ENCODE data around the gene RANGAP1.

Gene RANGAP1

DNA sequence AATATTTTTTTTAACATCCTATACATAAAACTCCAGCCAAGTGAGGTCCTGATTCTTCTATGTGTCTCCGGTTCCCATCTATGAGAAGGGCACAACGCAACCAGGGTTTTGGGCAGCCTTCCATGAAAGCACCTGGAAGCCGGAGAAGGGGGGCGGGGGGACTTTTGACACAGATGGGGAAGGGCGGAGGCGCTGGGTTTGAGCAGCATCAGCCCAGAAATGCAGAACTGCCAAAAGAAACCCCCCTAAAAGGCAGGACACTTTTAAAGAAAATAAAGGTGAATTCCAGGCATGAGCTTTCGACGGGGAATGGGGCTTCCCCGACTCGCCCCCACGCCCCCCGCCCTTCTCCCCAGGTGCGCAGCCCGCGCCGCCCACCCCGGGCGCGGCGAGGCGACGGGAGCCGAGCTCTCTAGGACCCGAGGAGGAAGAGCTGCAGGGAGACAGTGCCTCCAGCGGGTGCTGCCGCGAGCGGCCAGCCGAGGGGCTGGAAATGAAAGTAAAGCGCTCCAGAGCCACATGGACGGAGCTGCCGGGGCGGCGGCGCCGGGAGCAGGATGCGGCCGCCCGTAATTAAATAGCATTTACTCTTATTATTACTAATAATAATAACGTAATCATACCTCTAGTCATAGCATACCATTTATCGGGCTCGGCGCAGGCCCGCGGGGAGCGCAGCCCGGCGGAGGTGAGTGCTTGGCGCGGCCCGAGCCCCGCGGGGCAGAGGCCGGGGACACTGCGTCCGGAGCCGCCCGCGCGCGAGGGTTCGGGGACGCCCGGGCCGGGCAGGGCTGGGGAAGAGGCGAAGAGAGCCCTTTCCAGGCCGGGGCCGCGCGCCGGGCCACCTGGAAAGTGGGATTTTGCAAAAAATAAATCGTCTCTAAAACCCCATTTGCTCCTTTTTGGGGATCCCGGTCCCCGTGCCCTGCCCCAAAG lies 15.4 kb upstream of the RANGAP1 start, which contains the start of gene ZC3H7B:
TSS of gene ZC3H7B (plus strand) at position 441 of the 936 bp plus-strand sequence. CDS start 19,136 bp downstream, outside the sequence.
- under 1% methylated on average over 54 of the region's 74 CpGs for WGBS
- peak within 1 kb of the TSS; percentile 92 to 97 for H3K18ac ChIP-seq (ENCODE audit: low read depth in 1 of 2, low read length in 2 of 2)
- peak within 1 kb of the TSS; percentile 96 for H3K9ac ChIP-seq (ENCODE audit: low read length)
- H2AFZ ChIP-seq (ENCODE audit: low read depth, low read length) = no peak within 1 kb of the TSS
- peak within 1 kb of the TSS; percentile 3 for H2AK5ac ChIP-seq (ENCODE audit: low read length, severe bottlenecking)
- H2BK5ac ChIP-seq (ENCODE audit: low read depth, low read length, poor library complexity, severe bottlenecking) = peak within 1 kb of the TSS; percentile 48
- H3K4ac ChIP-seq (ENCODE audit: low read depth in 1 of 2, low read length in 2 of 2) = peak within 1 kb of the TSS; percentile 81 to 96
- H2BK120ac ChIP-seq (ENCODE audit: low read depth, low read length) = peak within 1 kb of the TSS; percentile 86
- peak; percentile 88 for DNase-seq
- H2BK15ac ChIP-seq (ENCODE audit: low read depth, poor library complexity, severe bottlenecking) = peak within 1 kb of the TSS; percentile 95
- H3K14ac ChIP-seq (ENCODE audit: low read length in 2 of 2) = peak within 1 kb of the TSS; percentile 57 to 89
- H3K79me1 ChIP-seq (replicated peaks; ENCODE audit: low read length, poor library complexity, severe bottlenecking) = peaks cover 6% of the 10 kb centered on the region
- peak within 1 kb of the TSS; percentile 76 for H3K27ac ChIP-seq (ENCODE audit: low read length, poor library complexity, severe bottlenecking)
- H3K27me3 ChIP-seq (ENCODE audit: control insufficient read depth in 1 of 2, insufficient read depth in 1 of 2, low read length in 2 of 2) = no peaks in the 10 kb centered on the region
- H3K23ac ChIP-seq (ENCODE audit: low read length in 2 of 2) = peak within 1 kb of the TSS in 1 of 2 experiments; percentile 79
- H3K9me3 ChIP-seq (ENCODE audit: control insufficient read depth, low read length) = no peaks in the 10 kb centered on the region
- H3K36me3 ChIP-seq (ENCODE audit: control insufficient read depth in 1 of 2, insufficient read depth in 2 of 2, low read depth in 1 of 2, low read length in 2 of 2) = peaks cover 0 to 4% of the 10 kb centered on the region in 2 experiments
- H4K91ac ChIP-seq (ENCODE audit: low read length) = peak within 1 kb of the TSS; percentile 83
- H4K8ac ChIP-seq (ENCODE audit: low read length) = peak within 1 kb of the TSS; percentile 77
- peak within 1 kb of the TSS in 1 of 2 experiments; percentile 23 for H2BK12ac ChIP-seq (ENCODE audit: low read length in 2 of 2)
- H3K4me2 ChIP-seq (ENCODE audit: low read length, poor library complexity, severe bottlenecking) = peak within 1 kb of the TSS; percentile 95
- peaks cover 17% of the 10 kb centered on the region for H3K4me1 ChIP-seq (ENCODE audit: control insufficient read depth, insufficient read depth, low read depth, low read length)
- peak within 1 kb of the TSS; percentile 84 to 88 for H3K4me3 ChIP-seq (ENCODE audit: insufficient read depth in 1 of 2, low read depth in 1 of 2, low read length in 2 of 2)

- Histone ChIP-seq H3K9ac (ENCODE audit: low read length) (peak overlapping the region; percentile 96), H2BK120ac (ENCODE audit: low read depth, low read length) (no peak overlapping the region), H3K4me3 (ENCODE audit: insufficient read depth in 1 of 2, low read depth in 1 of 2, low read length in 2 of 2) (peak overlapping the region in 1 of 2 experiments; percentile 84), H2AFZ (ENCODE audit: low read depth, low read length) (no peak overlapping the region), H2BK5ac (ENCODE audit: low read depth, low read length, poor library complexity, severe bottlenecking) (no peak overlapping the region), H2BK15ac (ENCODE audit: low read depth, poor library complexity, severe bottlenecking) (no peak overlapping the region), H3K4me2 (ENCODE audit: low read length, poor library complexity, severe bottlenecking) (peak overlapping the region; percentile 95), H4K8ac (ENCODE audit: low read length) (no peak overlapping the region), H3K27ac (ENCODE audit: low read length, poor library complexity, severe bottlenecking) (no peak overlapping the region), H3K23ac (ENCODE audit: low read length in 2 of 2) (no peak overlapping the region), H2AK5ac (ENCODE audit: low read length, severe bottlenecking) (peak overlapping the region; percentile 3), H3K4ac (ENCODE audit: low read depth in 1 of 2, low read length in 2 of 2) (no peak overlapping the region), H3K79me1 (replicated peaks; ENCODE audit: low read length, poor library complexity, severe bottlenecking) (peaks cover 6% of the 10 kb centered on the region), H3K14ac (ENCODE audit: low read length in 2 of 2) (no peak overlapping the region), H2BK12ac (ENCODE audit: low read length in 2 of 2) (no peak overlapping the region), H3K18ac (ENCODE audit: low read depth in 1 of 2, low read length in 2 of 2) (no peak overlapping the region), H4K91ac (ENCODE audit: low read length) (no peak overlapping the region), H3K4me1 (ENCODE audit: control insufficient read depth, insufficient read depth, low read depth, low read length) (peaks cover 13% of the 10 kb centered on the region), H3K9me3 (ENCODE audit: control insufficient read depth, low read length) (no peaks in the 10 kb centered on the region), H3K36me3 (ENCODE audit: control insufficient read depth in 1 of 2, insufficient read depth in 2 of 2, low read depth in 1 of 2, low read length in 2 of 2) (peaks cover 0 to 4% of the 10 kb centered on the region in 2 experiments), H3K27me3 (ENCODE audit: control insufficient read depth in 1 of 2, insufficient read depth in 1 of 2, low read length in 2 of 2) (no peaks in the 10 kb centered on the region)
- no peak for DNase-seq
- WGBS = 78% methylated on average over 7 of the region's 7 CpGs
Measured at GRCh38 chr22:41300661-41301060, 14.7 kb upstream of the RANGAP1 start.

DNA sequence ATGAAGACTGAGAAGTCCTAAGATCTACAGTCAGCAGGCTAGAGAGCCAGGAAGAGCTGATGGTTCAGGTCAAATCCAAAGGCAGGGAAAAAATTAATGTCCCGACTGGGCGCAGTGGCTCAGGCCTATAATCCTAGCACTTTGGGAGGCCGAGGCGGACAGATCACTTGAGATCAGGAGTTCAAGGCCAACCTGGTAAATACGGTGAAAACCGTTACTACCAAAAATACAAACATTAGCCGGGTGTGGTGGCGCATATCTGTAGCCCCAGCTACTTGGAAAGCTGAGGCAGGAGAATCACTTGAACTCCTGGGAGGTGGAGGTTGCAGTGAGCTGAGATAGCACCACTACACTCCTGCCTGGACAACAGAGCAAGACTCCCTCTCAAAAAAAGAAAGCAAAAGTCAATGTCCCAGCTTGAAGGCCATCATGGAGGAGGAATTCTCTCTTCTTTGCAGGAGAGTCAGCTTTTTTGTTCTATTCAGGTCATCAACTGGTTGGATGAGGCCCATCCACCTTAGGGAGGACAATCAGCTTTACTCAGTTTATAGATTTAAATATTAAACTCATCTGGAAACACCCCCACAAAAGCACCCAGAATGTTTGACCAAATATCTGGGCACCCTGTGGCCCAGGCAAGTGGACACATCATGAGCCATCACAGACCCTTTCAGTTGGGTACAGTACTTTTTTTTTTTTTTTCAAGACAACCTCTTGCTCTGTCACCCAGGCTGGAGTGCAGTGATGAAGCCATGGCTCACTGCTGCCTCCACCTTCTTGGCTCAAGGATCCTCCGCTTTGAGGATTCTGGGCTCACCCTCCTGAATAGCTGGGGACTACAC lies 11.1 kb upstream of the RANGAP1 start:
- no peaks in the 10 kb centered on the region for H3K9me3 ChIP-seq (ENCODE audit: control insufficient read depth, low read length)
- H2AFZ ChIP-seq (ENCODE audit: low read depth, low read length) = no peak overlapping the region
- peaks cover 6% of the 10 kb centered on the region for H3K79me1 ChIP-seq (replicated peaks; ENCODE audit: low read length, poor library complexity, severe bottlenecking)
- H2BK5ac ChIP-seq (ENCODE audit: low read depth, low read length, poor library complexity, severe bottlenecking) = no peak overlapping the region
- no peak overlapping the region for H2BK12ac ChIP-seq (ENCODE audit: low read length in 2 of 2)
- 98% methylated on average over 9 of the region's 9 CpGs for WGBS
- H3K9ac ChIP-seq (ENCODE audit: low read length) = no peak overlapping the region
- DNase-seq = no peak
- no peak overlapping the region for H3K4ac ChIP-seq (ENCODE audit: low read depth in 1 of 2, low read length in 2 of 2)
- peak overlapping the region; percentile 13 for H4K8ac ChIP-seq (ENCODE audit: low read length)
- no peak overlapping the region for H3K4me3 ChIP-seq (ENCODE audit: insufficient read depth in 1 of 2, low read depth in 1 of 2, low read length in 2 of 2)
- H3K27ac ChIP-seq (ENCODE audit: low read length, poor library complexity, severe bottlenecking) = no peak overlapping the region
- H3K14ac ChIP-seq (ENCODE audit: low read length in 2 of 2) = no peak overlapping the region
- no peak overlapping the region for H3K4me2 ChIP-seq (ENCODE audit: low read length, poor library complexity, severe bottlenecking)
- H2BK15ac ChIP-seq (ENCODE audit: low read depth, poor library complexity, severe bottlenecking) = no peak overlapping the region
- H3K27me3 ChIP-seq (ENCODE audit: control insufficient read depth in 1 of 2, insufficient read depth in 1 of 2, low read length in 2 of 2) = no peaks in the 10 kb centered on the region
- no peak overlapping the region for H4K91ac ChIP-seq (ENCODE audit: low read length)
- peaks cover 4% of the 10 kb centered on the region for H3K4me1 ChIP-seq (ENCODE audit: control insufficient read depth, insufficient read depth, low read depth, low read length)
- peak overlapping the region; percentile 36 for H2AK5ac ChIP-seq (ENCODE audit: low read length, severe bottlenecking)
- H2BK120ac ChIP-seq (ENCODE audit: low read depth, low read length) = no peak overlapping the region
- H3K23ac ChIP-seq (ENCODE audit: low read length in 2 of 2) = no peak overlapping the region
- H3K18ac ChIP-seq (ENCODE audit: low read depth in 1 of 2, low read length in 2 of 2) = peak overlapping the region; percentile 2 to 49
- no peaks in the 10 kb centered on the region for H3K36me3 ChIP-seq (ENCODE audit: control insufficient read depth in 1 of 2, insufficient read depth in 2 of 2, low read depth in 1 of 2, low read length in 2 of 2)

Data from mesenchymal stem cell (in vitro differentiated cells and primary cell).